Mucosa of rectum (tissue), 2 donors: ENCODE data around the gene SMOC1.

Experiments used
- H3K27ac ChIP-seq, 2 donors: one replicate each; pipeline ENCODE4 v1.7.0; 2013; ENCODE audit warnings: inconsistent platforms in 2 of 2, low read depth in 2 of 2, low read length in 2 of 2
- H3K27me3 ChIP-seq, 2 donors: one replicate each; pipeline ENCODE4 v1.7.0; 2013; ENCODE audit warnings: low read length in 2 of 2; ENCODE audit not compliant: control insufficient read depth in 2 of 2, insufficient read depth in 2 of 2
- H3K36me3 ChIP-seq, 2 donors: one replicate each; pipeline ENCODE4 v1.7.0; 2013; ENCODE audit warnings: low read length in 2 of 2; ENCODE audit not compliant: control insufficient read depth in 2 of 2, insufficient read depth in 2 of 2
- H3K4me1 ChIP-seq, 2 donors: one replicate each; pipeline ENCODE4 v1.7.0; 2013; ENCODE audit warnings: low read length in 2 of 2, mild to moderate bottlenecking in 1 of 2; ENCODE audit not compliant: control insufficient read depth in 2 of 2, insufficient read depth in 2 of 2
- H3K4me3 ChIP-seq, 2 donors: one replicate each; pipeline ENCODE4 v1.7.0; 2013; ENCODE audit warnings: low read length in 2 of 2
- H3K9ac ChIP-seq, 2 donors: one replicate each; pipeline ENCODE4 v1.7.0; 2013; ENCODE audit warnings: low read length in 2 of 2, low read depth in 1 of 2, mild to moderate bottlenecking in 1 of 2
- H3K9me3 ChIP-seq, 2 donors: one replicate each; pipeline ENCODE4 v1.7.0; 2013; ENCODE audit warnings: low read length in 2 of 2; ENCODE audit not compliant: control insufficient read depth in 2 of 2
- donor health status: healthy.
- donor health status: Normal muscosa, but diverticular disease.

Gene SMOC1

GRCh38 chr14:70045844-70046535 is 166.8 kb downstream of the SMOC1 start:
- no peak overlapping the region for H3K4me3 ChIP-seq
- H3K9ac ChIP-seq: no peak overlapping the region
- H3K4me1 ChIP-seq: peaks cover 0 to 4% of the 10 kb centered on the region in 2 donors
- H3K36me3 ChIP-seq: no peaks in the 10 kb centered on the region
- H3K27me3 ChIP-seq: no peaks in the 10 kb centered on the region
- no peaks in the 10 kb centered on the region for H3K9me3 ChIP-seq
- H3K27ac ChIP-seq: no peak overlapping the region

- H3K36me3 ChIP-seq: no peaks in the 10 kb centered on the region
- H3K9ac ChIP-seq: no peak overlapping the region
- no peaks in the 10 kb centered on the region for H3K9me3 ChIP-seq
- peaks cover 0 to 4% of the 10 kb centered on the region in 2 donors for H3K4me1 ChIP-seq
- H3K27me3 ChIP-seq: no peaks in the 10 kb centered on the region
- H3K27ac ChIP-seq: no peak overlapping the region
- no peak overlapping the region for H3K4me3 ChIP-seq
Observed at GRCh38 chr14:70047598-70048312, 168.5 kb downstream of the SMOC1 start.

DNA sequence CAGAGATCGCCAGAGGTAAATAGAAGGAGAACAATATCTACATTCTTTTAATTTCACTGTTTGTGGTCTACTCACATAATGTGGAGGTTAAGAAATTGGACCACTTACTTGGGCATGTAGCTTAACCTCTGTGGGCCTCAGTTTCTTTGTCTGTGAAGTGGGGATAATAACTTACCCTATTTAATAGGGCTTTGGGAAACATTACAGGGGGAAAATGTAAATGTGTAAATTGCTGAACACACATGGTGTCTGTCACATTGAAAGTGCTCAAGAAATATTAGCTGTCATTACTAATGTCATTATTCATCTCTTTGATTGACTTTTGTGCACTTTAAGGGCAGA is 169.1 kb downstream of the SMOC1 start:
- Histone ChIP-seq H3K4me3 (no peak overlapping the region), H3K4me1 (peaks cover 0 to 4% of the 10 kb centered on the region in 2 donors), H3K9ac (no peak overlapping the region), H3K9me3 (no peaks in the 10 kb centered on the region), H3K27ac (no peak overlapping the region), H3K27me3 (no peaks in the 10 kb centered on the region), H3K36me3 (no peaks in the 10 kb centered on the region)

- Histone ChIP-seq H3K27ac (no peak overlapping the region), H3K27me3 (no peaks in the 10 kb centered on the region), H3K9ac (no peak overlapping the region), H3K4me3 (no peak overlapping the region), H3K9me3 (no peaks in the 10 kb centered on the region), H3K36me3 (no peaks in the 10 kb centered on the region), H3K4me1 (peaks cover 0 to 4% of the 10 kb centered on the region in 2 donors)
Observed at GRCh38 chr14:70049605-70050004, 170.4 kb downstream of the SMOC1 start.

GRCh38 chr14:70050136-70050535 is 170.9 kb downstream of the SMOC1 start:
- Histone ChIP-seq H3K36me3 (no peaks in the 10 kb centered on the region), H3K27me3 (no peaks in the 10 kb centered on the region), H3K4me1 (peaks cover 0 to 4% of the 10 kb centered on the region in 2 donors), H3K9me3 (no peaks in the 10 kb centered on the region), H3K9ac (no peak overlapping the region), H3K27ac (no peak overlapping the region), H3K4me3 (no peak overlapping the region)

- Histone ChIP-seq H3K27ac (no peak overlapping the region), H3K9me3 (no peaks in the 10 kb centered on the region), H3K27me3 (no peaks in the 10 kb centered on the region), H3K4me3 (no peak overlapping the region), H3K9ac (no peak overlapping the region), H3K36me3 (no peaks in the 10 kb centered on the region), H3K4me1 (peaks cover 0 to 4% of the 10 kb centered on the region in 2 donors)
Observed at GRCh38 chr14:70052990-70053389, 173.8 kb downstream of the SMOC1 start.

DNA sequence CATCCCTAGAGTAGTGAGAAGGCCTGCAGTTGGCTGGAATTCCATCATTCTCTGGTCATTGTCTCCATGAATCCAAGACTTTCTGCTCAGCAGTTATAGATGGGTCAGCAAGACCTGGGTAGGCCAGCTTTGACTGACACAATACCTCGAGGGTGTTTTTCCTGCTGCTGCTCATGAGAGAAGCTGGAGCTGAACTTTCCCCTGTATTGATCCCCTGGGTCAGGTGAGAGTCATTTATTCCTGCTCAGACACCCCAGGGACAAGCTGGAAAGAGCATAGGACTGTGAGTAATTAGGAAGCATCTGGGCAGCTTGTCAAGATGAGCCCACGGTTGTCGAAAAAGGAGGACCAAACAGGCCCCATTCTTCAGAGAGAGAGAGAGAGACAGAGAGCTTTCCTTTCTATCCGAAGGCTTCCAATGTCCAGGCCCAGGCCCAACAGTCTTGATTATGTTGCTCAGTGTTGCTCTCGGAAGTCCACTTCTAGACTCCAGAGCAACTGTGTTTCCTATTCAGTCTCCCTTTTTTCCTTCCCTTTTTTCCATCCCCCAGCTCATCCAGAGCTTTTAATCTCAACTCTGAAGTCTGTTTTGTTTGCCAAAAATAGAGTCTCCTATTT is 178.4 kb downstream of the SMOC1 start:
- Histone ChIP-seq H3K27ac (no peak overlapping the region), H3K9ac (no peak overlapping the region), H3K27me3 (no peaks in the 10 kb centered on the region), H3K4me3 (no peak overlapping the region), H3K4me1 (no peaks in the 10 kb centered on the region), H3K36me3 (no peaks in the 10 kb centered on the region), H3K9me3 (no peaks in the 10 kb centered on the region)

GRCh38 chr14:70059545-70059944 is 180.3 kb downstream of the SMOC1 start:
- no peak overlapping the region for H3K4me3 ChIP-seq
- no peak overlapping the region for H3K9ac ChIP-seq
- no peaks in the 10 kb centered on the region for H3K27me3 ChIP-seq

DNA sequence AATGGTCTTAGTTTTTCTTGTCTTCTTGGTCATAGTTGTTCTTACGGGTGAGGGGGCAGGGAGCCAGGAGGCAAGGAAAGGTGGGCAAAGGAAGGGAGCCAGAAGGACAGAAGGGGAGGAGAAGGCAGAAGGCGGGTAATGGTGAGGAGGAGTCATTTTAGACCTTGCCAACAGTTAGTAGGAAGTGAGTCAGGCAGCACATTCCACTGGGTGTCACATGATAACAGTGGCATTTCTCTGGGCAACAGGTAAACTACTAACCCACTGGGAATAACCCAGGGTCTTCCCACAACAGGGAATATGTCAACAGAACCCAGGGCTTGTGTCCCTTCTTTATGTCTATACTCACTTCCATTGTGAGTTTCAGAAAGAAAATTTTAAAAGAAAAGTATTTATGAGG is 181.9 kb downstream of the SMOC1 start:
- H3K4me1 ChIP-seq: no peaks in the 10 kb centered on the region
- no peaks in the 10 kb centered on the region for H3K36me3 ChIP-seq
- H3K27me3 ChIP-seq: no peaks in the 10 kb centered on the region
- H3K9me3 ChIP-seq: no peaks in the 10 kb centered on the region
- H3K4me3 ChIP-seq: no peak overlapping the region
- H3K9ac ChIP-seq: no peak overlapping the region
- H3K27ac ChIP-seq: no peak overlapping the region

More at GRCh38 chr14:70059545-70059944, 180.3 kb downstream of the SMOC1 start:
- no peaks in the 10 kb centered on the region for H3K36me3 ChIP-seq
- H3K4me1 ChIP-seq: no peaks in the 10 kb centered on the region
- H3K27ac ChIP-seq: no peak overlapping the region
- no peaks in the 10 kb centered on the region for H3K9me3 ChIP-seq

DNA sequence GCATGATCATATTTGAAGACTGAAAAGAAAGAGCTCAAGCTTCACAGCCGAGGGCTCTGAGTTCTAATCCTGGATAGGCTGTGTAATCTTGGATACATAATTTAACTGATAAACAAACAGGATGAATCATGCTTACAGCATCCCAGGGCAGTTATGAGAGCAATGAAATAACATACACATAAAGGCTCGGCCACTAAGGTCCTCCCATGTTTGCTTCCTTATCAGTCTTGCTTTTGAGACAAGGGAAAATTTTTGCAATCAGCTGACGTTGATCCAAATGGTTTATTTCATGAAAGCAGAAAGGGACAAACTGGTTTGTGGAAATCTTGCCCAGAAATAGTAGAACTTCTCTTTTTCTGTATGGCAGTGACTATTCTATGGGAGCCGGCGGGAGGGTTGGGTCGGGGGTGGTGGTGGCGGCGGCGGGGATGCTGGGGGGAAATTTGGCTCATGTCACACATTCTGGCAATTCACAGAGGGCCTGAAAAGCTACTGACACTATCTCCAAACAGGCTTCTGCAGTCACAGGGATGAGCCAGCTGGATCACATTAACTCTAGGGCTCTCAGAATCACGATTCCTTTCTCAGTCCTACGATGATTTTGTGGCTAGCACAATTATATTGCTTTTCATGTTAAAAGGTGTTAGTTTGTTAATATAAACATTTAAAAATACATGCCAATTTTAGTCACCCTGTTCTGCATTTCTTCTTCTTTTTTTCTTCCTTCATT is 185.1 kb downstream of the SMOC1 start:
- Histone ChIP-seq H3K27ac (no peak overlapping the region), H3K4me3 (no peak overlapping the region), H3K36me3 (no peaks in the 10 kb centered on the region), H3K9me3 (no peaks in the 10 kb centered on the region), H3K9ac (no peak overlapping the region), H3K27me3 (no peaks in the 10 kb centered on the region), H3K4me1 (no peaks in the 10 kb centered on the region)
